Measurements from ENCODE around the gene DAD1.

Gene DAD1

GRCh38 chr14:22535916-22536315, 53.1 kb downstream of the DAD1 start:
- peak overlapping the region; percentile 44 for H3K27ac Mint-ChIP-seq
- peaks cover 92% of the 10 kb centered on the region for H3K36me3 Mint-ChIP-seq (ENCODE audit: low read depth)
- peak overlapping the region; percentile 83 for H3K4me3 Mint-ChIP-seq
- H3K4me1 Mint-ChIP-seq (ENCODE audit: low read depth), result peaks cover 88% of the 10 kb centered on the region
- no peaks in the 10 kb centered on the region for H3K27me3 Mint-ChIP-seq (ENCODE audit: low read depth)
- H3K9me3 Mint-ChIP-seq, result no peaks in the 10 kb centered on the region

GRCh38 chr14:22535126-22535525, 53.9 kb downstream of the DAD1 start:
- Mint-ChIP-seq H3K9me3 (no peaks in the 10 kb centered on the region), H3K4me3 (peak overlapping the region; percentile 72), H3K36me3 (ENCODE audit: low read depth) (peaks cover 87% of the 10 kb centered on the region), H3K27ac (peak overlapping the region; percentile 84), H3K4me1 (ENCODE audit: low read depth) (peaks cover 86% of the 10 kb centered on the region), H3K27me3 (ENCODE audit: low read depth) (no peaks in the 10 kb centered on the region)

DNA sequence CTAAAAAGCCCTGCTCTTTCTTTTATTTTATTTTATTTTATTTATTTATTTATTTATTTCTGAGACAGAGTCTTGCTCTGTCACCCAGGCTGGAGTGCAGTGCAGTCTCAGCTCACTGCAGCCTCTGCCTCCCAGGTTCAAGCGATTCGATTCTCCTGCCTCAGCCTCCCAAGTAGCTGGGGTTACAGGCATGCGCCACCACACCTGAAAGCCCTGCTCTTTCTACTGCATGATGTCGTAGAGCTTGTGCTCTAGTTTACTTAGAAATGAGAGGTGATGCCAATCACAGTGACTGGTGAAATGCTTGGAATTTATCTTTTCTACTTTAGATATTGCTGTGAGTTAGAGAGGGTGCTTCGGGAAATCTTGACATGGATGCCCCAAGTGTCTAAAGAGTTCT, 54.5 kb downstream of the DAD1 start:
- Mint-ChIP-seq H3K4me1 (ENCODE audit: low read depth) (peaks cover 86% of the 10 kb centered on the region), H3K36me3 (ENCODE audit: low read depth) (peaks cover 87% of the 10 kb centered on the region), H3K4me3 (peak overlapping the region; percentile 72), H3K27ac (peak overlapping the region; percentile 84), H3K27me3 (ENCODE audit: low read depth) (no peaks in the 10 kb centered on the region), H3K9me3 (no peaks in the 10 kb centered on the region)

DNA sequence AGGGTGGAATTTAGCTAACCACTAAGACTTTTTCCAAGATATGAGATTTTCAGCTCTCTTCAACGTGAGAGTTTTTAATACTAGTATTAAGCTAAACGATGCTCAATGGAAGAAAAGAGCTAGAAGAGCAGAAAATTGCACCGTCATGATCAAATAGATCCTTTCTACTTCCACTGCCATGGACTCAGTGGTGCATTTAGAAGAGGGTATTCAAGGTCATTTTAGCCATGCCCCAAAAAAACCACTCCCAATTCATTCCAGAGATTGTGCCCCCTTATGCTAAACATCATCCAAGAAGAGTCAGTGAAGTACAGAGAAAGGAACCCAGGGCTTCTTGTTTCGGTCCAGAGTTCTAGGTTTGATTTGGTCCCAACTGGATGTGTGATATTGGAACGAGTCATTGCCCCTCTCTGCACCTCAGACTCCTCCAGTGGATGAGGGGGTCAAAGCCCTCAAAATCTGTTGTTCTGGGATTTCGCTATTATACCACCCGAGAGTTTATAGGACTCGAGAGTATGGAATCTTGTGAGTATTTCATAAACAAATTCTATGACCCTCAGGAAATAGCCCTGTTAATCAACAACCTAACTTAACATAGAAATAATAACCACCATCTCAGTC, 55.2 kb downstream of the DAD1 start:
- Mint-ChIP-seq H3K27ac (peak overlapping the region; percentile 93), H3K36me3 (ENCODE audit: low read depth) (peaks cover 87% of the 10 kb centered on the region), H3K9me3 (no peaks in the 10 kb centered on the region), H3K27me3 (ENCODE audit: low read depth) (no peaks in the 10 kb centered on the region), H3K4me3 (peak overlapping the region; percentile 83), H3K4me1 (ENCODE audit: low read depth) (peaks cover 84% of the 10 kb centered on the region)

- Mint-ChIP-seq H3K4me1 (ENCODE audit: low read depth) (peaks cover 84% of the 10 kb centered on the region), H3K9me3 (no peaks in the 10 kb centered on the region), H3K4me3 (peak overlapping the region; percentile 83), H3K27ac (peak overlapping the region; percentile 93), H3K36me3 (ENCODE audit: low read depth) (peaks cover 87% of the 10 kb centered on the region), H3K27me3 (ENCODE audit: low read depth) (no peaks in the 10 kb centered on the region)
Observed at GRCh38 chr14:22533057-22533704, 55.8 kb downstream of the DAD1 start.

DNA sequence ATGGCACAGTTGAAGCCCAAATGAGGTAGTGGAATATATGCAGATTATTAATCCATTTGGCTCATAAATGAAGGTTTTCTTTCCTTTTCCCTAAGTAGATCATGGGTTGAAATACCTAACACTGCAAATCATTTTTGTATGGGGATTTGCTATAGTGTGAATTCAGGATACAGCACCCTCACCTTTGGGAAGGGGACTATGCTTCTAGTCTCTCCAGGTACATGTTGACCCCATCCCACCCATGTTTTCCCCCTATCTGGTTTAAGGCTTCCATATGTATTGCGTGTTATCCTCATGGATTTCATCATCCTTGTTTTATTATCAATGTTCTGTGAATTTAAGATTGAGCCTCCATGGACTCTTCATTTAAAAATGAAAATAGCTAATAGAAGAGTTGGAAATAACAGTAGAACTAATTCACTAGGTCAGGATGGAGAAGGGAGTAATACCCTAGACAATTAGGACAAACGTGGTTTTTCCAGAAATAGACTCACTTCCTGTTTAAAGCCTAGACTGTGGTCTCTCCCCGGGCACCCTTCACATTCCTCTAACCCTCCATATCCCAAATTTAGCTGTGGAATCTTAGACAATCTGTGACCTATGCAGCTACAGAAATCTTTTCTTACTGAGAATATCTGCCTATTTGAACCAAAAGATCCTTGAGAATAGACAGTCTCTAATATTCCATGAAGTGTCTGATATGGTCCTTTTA, 56.5 kb downstream of the DAD1 start:
- Mint-ChIP-seq H3K27ac (peak overlapping the region; percentile 93), H3K4me1 (ENCODE audit: low read depth) (peaks cover 81% of the 10 kb centered on the region), H3K27me3 (ENCODE audit: low read depth) (no peaks in the 10 kb centered on the region), H3K9me3 (no peaks in the 10 kb centered on the region), H3K36me3 (ENCODE audit: low read depth) (peaks cover 84% of the 10 kb centered on the region), H3K4me3 (peak overlapping the region; percentile 83)

GRCh38 chr14:22531451-22532344, 57.3 kb downstream of the DAD1 start:
- Mint-ChIP-seq H3K9me3 (no peaks in the 10 kb centered on the region), H3K4me1 (ENCODE audit: low read depth) (peaks cover 80% of the 10 kb centered on the region), H3K4me3 (peak overlapping the region; percentile 83), H3K36me3 (ENCODE audit: low read depth) (peaks cover 83% of the 10 kb centered on the region), H3K27ac (peak overlapping the region; percentile 93), H3K27me3 (ENCODE audit: low read depth) (no peaks in the 10 kb centered on the region)

GRCh38 chr14:22530127-22530526, 58.9 kb downstream of the DAD1 start:
- Mint-ChIP-seq H3K27ac (peak overlapping the region; percentile 91), H3K36me3 (ENCODE audit: low read depth) (peaks cover 86% of the 10 kb centered on the region), H3K4me1 (ENCODE audit: low read depth) (peaks cover 85% of the 10 kb centered on the region)

DNA sequence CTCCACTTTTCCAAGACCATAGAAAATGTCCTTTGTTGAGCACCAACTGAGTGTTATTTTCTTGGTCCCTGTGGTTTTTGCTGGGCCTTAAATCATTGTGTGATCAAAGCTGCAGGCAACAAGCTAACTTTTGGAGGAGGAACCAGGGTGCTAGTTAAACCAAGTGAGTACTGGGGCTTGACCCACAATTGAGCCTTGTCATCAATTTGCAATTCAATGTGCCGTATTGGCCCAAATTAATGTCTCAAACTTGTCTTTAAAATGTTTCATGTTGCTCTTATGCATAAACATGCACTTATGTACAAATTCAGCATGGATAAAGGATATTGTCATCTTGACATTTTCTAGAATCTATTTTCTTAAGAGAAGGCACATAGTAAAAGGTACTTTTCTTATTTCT, 62.3 kb downstream of the DAD1 start:
- Mint-ChIP-seq H3K27me3 (ENCODE audit: low read depth) (no peaks in the 10 kb centered on the region), H3K27ac (peak overlapping the region; percentile 91), H3K4me1 (ENCODE audit: low read depth) (peaks cover 84% of the 10 kb centered on the region), H3K36me3 (ENCODE audit: low read depth) (peaks cover 84% of the 10 kb centered on the region), H3K9me3 (no peaks in the 10 kb centered on the region), H3K4me3 (peak overlapping the region; percentile 81)

More at GRCh38 chr14:22530127-22530526, 58.9 kb downstream of the DAD1 start:
- no peaks in the 10 kb centered on the region for H3K9me3 Mint-ChIP-seq
- H3K27me3 Mint-ChIP-seq (ENCODE audit: low read depth), result no peaks in the 10 kb centered on the region
- H3K4me3 Mint-ChIP-seq, result peak overlapping the region; percentile 81

DNA sequence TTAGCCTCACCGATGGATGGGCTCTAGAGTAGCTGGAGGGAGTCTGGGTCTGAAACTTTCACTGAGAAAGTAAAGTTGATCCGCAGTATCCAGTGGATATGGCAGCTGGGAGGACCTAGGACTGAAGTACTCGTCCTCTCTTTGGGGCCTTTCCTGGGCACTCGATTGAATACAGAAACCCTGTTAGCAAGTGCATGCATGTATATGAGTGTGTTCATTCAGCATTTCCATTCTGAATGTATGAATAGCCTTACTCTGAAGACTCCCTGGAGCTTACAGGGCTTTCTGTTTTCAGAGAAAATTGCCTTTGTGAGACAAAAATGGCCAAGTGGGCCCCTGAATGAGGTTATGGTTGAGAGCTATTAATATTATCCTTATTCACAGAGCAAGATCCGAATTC, 62.8 kb downstream of the DAD1 start:
- H3K27ac Mint-ChIP-seq, result peak overlapping the region; percentile 91
- peak overlapping the region; percentile 81 for H3K4me3 Mint-ChIP-seq
- H3K36me3 Mint-ChIP-seq (ENCODE audit: low read depth), result peaks cover 84% of the 10 kb centered on the region
- H3K9me3 Mint-ChIP-seq, result no peaks in the 10 kb centered on the region
- no peaks in the 10 kb centered on the region for H3K27me3 Mint-ChIP-seq (ENCODE audit: low read depth)
- H3K4me1 Mint-ChIP-seq (ENCODE audit: low read depth), result peaks cover 83% of the 10 kb centered on the region

DNA sequence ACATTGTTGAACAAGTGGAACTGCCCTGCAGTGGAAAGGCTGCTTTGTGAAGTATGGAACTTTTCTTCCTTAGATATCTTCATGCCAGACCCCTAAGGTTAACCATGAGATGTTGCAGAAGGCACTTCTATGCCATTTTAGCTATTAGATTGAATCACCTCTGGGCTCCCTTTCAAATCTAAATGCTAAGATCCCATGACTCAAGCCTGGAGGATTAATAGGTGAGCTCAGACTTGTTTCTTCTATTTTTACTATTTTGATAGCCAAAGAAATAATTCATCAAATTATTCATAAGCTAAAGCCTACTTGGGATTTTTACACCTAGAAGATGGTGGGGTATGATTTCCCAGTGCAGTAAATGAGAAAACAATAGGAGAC, 64.3 kb downstream of the DAD1 start:
- H3K9me3 Mint-ChIP-seq, result no peaks in the 10 kb centered on the region
- peak overlapping the region; percentile 91 for H3K27ac Mint-ChIP-seq
- peak overlapping the region; percentile 81 for H3K4me3 Mint-ChIP-seq
- peaks cover 88% of the 10 kb centered on the region for H3K36me3 Mint-ChIP-seq (ENCODE audit: low read depth)
- no peaks in the 10 kb centered on the region for H3K27me3 Mint-ChIP-seq (ENCODE audit: low read depth)
- H3K4me1 Mint-ChIP-seq (ENCODE audit: low read depth), result peaks cover 79% of the 10 kb centered on the region

- Mint-ChIP-seq H3K9me3 (no peaks in the 10 kb centered on the region), H3K36me3 (ENCODE audit: low read depth) (peaks cover 88% of the 10 kb centered on the region), H3K27ac (peak overlapping the region; percentile 91), H3K4me1 (ENCODE audit: low read depth) (peaks cover 81% of the 10 kb centered on the region), H3K27me3 (ENCODE audit: low read depth) (no peaks in the 10 kb centered on the region), H3K4me3 (peak overlapping the region; percentile 81)
Observed at GRCh38 chr14:22524115-22524783, 64.8 kb downstream of the DAD1 start.

- peak overlapping the region; percentile 82 for H3K4me3 Mint-ChIP-seq
- no peaks in the 10 kb centered on the region for H3K27me3 Mint-ChIP-seq (ENCODE audit: low read depth)
- H3K4me1 Mint-ChIP-seq (ENCODE audit: low read depth), result peaks cover 75% of the 10 kb centered on the region
- no peaks in the 10 kb centered on the region for H3K9me3 Mint-ChIP-seq
- peaks cover 85% of the 10 kb centered on the region for H3K36me3 Mint-ChIP-seq (ENCODE audit: low read depth)
- peak overlapping the region; percentile 91 for H3K27ac Mint-ChIP-seq
Observed at GRCh38 chr14:22523283-22523682, 65.7 kb downstream of the DAD1 start.
